HepG2 (cell line): ENCODE results near the gene AAMP. TPM values are rescaled to one million over a fixed set of nuclear protein-coding genes. Genes with fewer than 3 reads are reported as not detected.

Experiments
- E2F2 ChIP-seq: sonication (generic); formaldehyde crosslinking; IDR thresholded peaks from 2 replicates; pipeline ENCODE4 v1.4.0; 2020; ENCODE audit warnings: missing genetic modification reagents, borderline replicate concordance
- ETV6 ChIP-seq: sonication (generic); formaldehyde crosslinking; conservative IDR thresholded peaks from 2 replicates; pipeline ENCODE4 v1.4.0; 2020; ENCODE audit warnings: missing genetic modification reagents
- FOXA3 ChIP-seq: IDR thresholded peaks from 2 replicates; pipeline ENCODE4 v1.6.1; 2016; ENCODE audit warnings: missing genetic modification reagents, missing compliant biosample characterization
- GABPA ChIP-seq, 2 experiments: IDR thresholded peaks; 2 replicates each; pipeline ENCODE4 v1.6.1; 2011 to 2016; ENCODE audit warnings: low read depth in 2 of 2, low read length in 1 of 2, missing biosample characterization in 1 of 2, missing genetic modification characterization in 1 of 2
- HMGA1 ChIP-seq: sonication (generic); formaldehyde crosslinking; conservative IDR thresholded peaks from 2 replicates; pipeline ENCODE4 v1.4.0; 2020; ENCODE audit warnings: missing genetic modification reagents
- IRX3 ChIP-seq: sonication (generic); formaldehyde crosslinking; IDR thresholded peaks from 2 replicates; pipeline ENCODE4 v1.8.1; 2023; ENCODE audit warnings: mild to moderate bottlenecking, low read depth, missing genetic modification reagents, borderline replicate concordance
- JUN ChIP-seq: sonication (generic); formaldehyde crosslinking; IDR thresholded peaks from 2 replicates; pipeline ENCODE4 v1.4.0; 2020; ENCODE audit warnings: mild to moderate bottlenecking, missing genetic modification reagents
- MYPOP ChIP-seq: sonication (generic); formaldehyde crosslinking; IDR thresholded peaks from 2 replicates; pipeline ENCODE4 v1.8.1; 2023; ENCODE audit warnings: mild to moderate bottlenecking, moderate library complexity, missing genetic modification reagents
- RCOR2 ChIP-seq: IDR thresholded peaks from 2 replicates; pipeline ENCODE4 v1.6.1; 2016; ENCODE audit warnings: missing biosample characterization, missing genetic modification reagents
- RXRA ChIP-seq: sonication (generic); formaldehyde crosslinking; IDR thresholded peaks from 2 replicates; pipeline ENCODE4 v1.5.1; 2020; ENCODE audit warnings: missing genetic modification reagents
- SP2 ChIP-seq: sonication (generic); formaldehyde crosslinking; IDR thresholded peaks from 2 replicates; pipeline ENCODE4 v1.5.1; 2020; ENCODE audit warnings: mild to moderate bottlenecking, missing genetic modification reagents
- ZBTB43 ChIP-seq: sonication (generic); formaldehyde crosslinking; conservative IDR thresholded peaks from 2 replicates; pipeline ENCODE4 v1.4.0; 2020; ENCODE audit warnings: missing genetic modification reagents
- ZKSCAN5 ChIP-seq: sonication (generic); formaldehyde crosslinking; IDR thresholded peaks from 2 replicates; pipeline ENCODE4 v1.5.1; 2020; ENCODE audit warnings: mild to moderate bottlenecking, missing genetic modification reagents
- ZNF143 ChIP-seq: sonication (generic); formaldehyde crosslinking; IDR thresholded peaks from 2 replicates; pipeline ENCODE4 v1.4.0; 2020; ENCODE audit warnings: missing genetic modification reagents
- ZNF264 ChIP-seq: sonication (generic); formaldehyde crosslinking; IDR thresholded peaks from 2 replicates; pipeline ENCODE4 v1.4.0; 2020; ENCODE audit warnings: missing genetic modification reagents
- ZNF546 ChIP-seq: sonication (generic); formaldehyde crosslinking; conservative IDR thresholded peaks from 2 replicates; pipeline ENCODE4 v1.8.1; 2023; ENCODE audit warnings: mild to moderate bottlenecking, missing genetic modification reagents
- ZNF556 ChIP-seq: sonication (generic); formaldehyde crosslinking; IDR thresholded peaks from 2 replicates; pipeline ENCODE4 v1.4.0; 2020; ENCODE audit warnings: mild to moderate bottlenecking, missing genetic modification reagents, borderline replicate concordance
- ZZZ3 ChIP-seq: sonication (generic); formaldehyde crosslinking; IDR thresholded peaks from 2 replicates; pipeline ENCODE4 v1.4.0; 2020; ENCODE audit warnings: missing genetic modification reagents, mild to moderate bottlenecking, borderline replicate concordance
- polyA plus RNA-seq, 8 experiments: library from polyadenylated mRNA; depleted of rRNA in 3 of 8; stranded (reverse) in 7 of 8; unstranded in 1 of 8; fragments of >200 nt; fragmentation: Illumina TruSeq in 4 of 8; extraction: Trizol in 4 of 8; gene quantifications; 2 replicates each; pipeline versions ENCODE4 v1.2.1 to v1.2.3, GENCODE V29; 2011 to 2016; ENCODE audit warnings: low read depth in 4 of 8, missing spikeins in 1 of 8, mixed read lengths in 1 of 8; ENCODE audit not compliant: insufficient read depth in 1 of 8
- total RNA-seq, 5 experiments: library from RNA; depleted of rRNA; stranded (reverse); fragments of >200 nt; fragmentation: Illumina TruSeq; extraction: Trizol; gene quantifications; 2 replicates each; pipeline ENCODE4 v1.2.3, GENCODE V29; 2016; ENCODE audit warnings: low read depth in 1 of 5
- TF ChIP-seq, protein P1 (sequence below): sonication (generic); formaldehyde crosslinking; IDR thresholded peaks from 2 replicates; pipeline ENCODE4 v1.5.1; 2020; ENCODE audit warnings: missing genetic modification reagents, mild to moderate bottlenecking, borderline replicate concordance
- TF ChIP-seq, protein P2 (sequence below): sonication (generic); formaldehyde crosslinking; IDR thresholded peaks from 2 replicates; pipeline ENCODE4 v1.4.0; 2020; ENCODE audit warnings: missing genetic modification reagents

The AAMP gene
- total and polyA plus RNA-seq, 2 of the 13 experiments (the other 11 are each of a cell fraction or from before 2014, with no cell fraction given): 110 to 186 TPM

DNA sequence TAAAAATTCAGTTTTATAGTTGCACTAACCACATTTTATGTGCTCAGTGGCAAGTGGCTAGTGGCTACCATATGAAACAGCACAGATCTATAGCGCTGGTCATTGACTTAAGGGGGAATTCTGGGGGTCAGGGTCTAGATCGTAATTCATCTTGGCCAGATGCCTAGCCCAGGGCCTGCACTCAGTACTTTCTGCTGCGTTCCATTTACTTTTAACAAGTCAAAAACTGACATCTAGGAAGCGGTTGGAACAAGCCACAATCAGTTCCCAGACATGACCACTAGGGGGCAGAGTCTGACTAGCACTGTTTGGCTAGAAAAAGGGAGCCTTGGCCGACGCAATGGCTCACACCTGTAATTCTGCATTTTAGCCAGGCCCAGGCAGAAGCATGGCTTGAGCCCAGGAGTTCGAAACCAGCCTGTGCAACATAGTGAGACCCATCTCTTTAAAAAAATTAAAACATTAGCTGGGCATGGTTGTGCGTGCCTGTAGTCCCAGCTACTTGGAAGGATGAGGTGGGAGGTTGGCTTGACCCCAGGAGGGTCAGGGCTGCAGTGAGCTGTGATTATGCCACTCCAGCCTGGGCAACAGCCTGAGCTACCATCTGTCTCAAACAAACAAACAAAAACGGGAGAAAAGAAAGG, 31.4 kb upstream of the AAMP start (continued):
- TF ChIP-seq ZNF556 (CRISPR knock-in tag) (0 out of 2 replicates have a peak, but pooled peaks have one; percentile 64), JUN (CRISPR knock-in tag) (0 out of 2 replicates have a peak, but pooled peaks have one; percentile 75), RXRA (peak; percentile 43; the same call in 1 of the 2 replicates), ZZZ3 (CRISPR knock-in tag) (no peak), ZKSCAN5 (CRISPR knock-in tag) (no peak), HMGA1 (CRISPR knock-in tag) (no peak), GABPA (IDR thresholded peaks at IDR 0.05; ENCODE audit: low read depth, low read length) (no peak), GABPA (CRISPR knock-in tag; IDR thresholded peaks at IDR 0.05; ENCODE audit: low read depth) (0 out of 2 replicates have a peak, but pooled peaks have one; percentile 35), ZNF143 (CRISPR knock-in tag) (peak; percentile 48; the same call in 1 of the 2 replicates), MYPOP (peak; percentile 61; the same call in 1 of the 2 replicates), ZNF546 (CRISPR knock-in tag) (no peak), ETV6 (peak; percentile 79; the same call in 1 of the 2 replicates), ZNF264 (CRISPR knock-in tag) (peak; percentile 60; the same call in 1 of the 2 replicates), RCOR2 (CRISPR knock-in tag) (peak; percentile 96), E2F2 (CRISPR knock-in tag) (no peak), SP2 (CRISPR knock-in tag) (no peak), ZBTB43 (CRISPR knock-in tag) (peak; percentile 51; the same call in 1 of the 2 replicates), IRX3 (no peak), FOXA3 (CRISPR knock-in tag) (peak; percentile 69; the same call in 1 of the 2 replicates)
- TF ChIP-seq, protein P1, sequence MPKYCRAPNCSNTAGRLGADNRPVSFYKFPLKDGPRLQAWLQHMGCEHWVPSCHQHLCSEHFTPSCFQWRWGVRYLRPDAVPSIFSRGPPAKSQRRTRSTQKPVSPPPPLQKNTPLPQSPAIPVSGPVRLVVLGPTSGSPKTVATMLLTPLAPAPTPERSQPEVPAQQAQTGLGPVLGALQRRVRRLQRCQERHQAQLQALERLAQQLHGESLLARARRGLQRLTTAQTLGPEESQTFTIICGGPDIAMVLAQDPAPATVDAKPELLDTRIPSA (CRISPR knock-in tag): no peak
- TF ChIP-seq, protein P2, sequence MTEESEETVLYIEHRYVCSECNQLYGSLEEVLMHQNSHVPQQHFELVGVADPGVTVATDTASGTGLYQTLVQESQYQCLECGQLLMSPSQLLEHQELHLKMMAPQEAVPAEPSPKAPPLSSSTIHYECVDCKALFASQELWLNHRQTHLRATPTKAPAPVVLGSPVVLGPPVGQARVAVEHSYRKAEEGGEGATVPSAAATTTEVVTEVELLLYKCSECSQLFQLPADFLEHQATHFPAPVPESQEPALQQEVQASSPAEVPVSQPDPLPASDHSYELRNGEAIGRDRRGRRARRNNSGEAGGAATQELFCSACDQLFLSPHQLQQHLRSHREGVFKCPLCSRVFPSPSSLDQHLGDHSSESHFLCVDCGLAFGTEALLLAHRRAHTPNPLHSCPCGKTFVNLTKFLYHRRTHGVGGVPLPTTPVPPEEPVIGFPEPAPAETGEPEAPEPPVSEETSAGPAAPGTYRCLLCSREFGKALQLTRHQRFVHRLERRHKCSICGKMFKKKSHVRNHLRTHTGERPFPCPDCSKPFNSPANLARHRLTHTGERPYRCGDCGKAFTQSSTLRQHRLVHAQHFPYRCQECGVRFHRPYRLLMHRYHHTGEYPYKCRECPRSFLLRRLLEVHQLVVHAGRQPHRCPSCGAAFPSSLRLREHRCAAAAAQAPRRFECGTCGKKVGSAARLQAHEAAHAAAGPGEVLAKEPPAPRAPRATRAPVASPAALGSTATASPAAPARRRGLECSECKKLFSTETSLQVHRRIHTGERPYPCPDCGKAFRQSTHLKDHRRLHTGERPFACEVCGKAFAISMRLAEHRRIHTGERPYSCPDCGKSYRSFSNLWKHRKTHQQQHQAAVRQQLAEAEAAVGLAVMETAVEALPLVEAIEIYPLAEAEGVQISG (CRISPR knock-in tag): peak; percentile 67; the same call in 1 of the 2 replicates
